ENCODE measurements around the gene PLS1.
A peak's percentile ranks its signal among the peaks of the same experiment; 100 is the strongest.
"Not testable (repeated sequence)": the region's sequence is repeated elsewhere in the genome, so short reads cannot be mapped to it uniquely, and the experiment has no call there.

Gene PLS1

DNA sequence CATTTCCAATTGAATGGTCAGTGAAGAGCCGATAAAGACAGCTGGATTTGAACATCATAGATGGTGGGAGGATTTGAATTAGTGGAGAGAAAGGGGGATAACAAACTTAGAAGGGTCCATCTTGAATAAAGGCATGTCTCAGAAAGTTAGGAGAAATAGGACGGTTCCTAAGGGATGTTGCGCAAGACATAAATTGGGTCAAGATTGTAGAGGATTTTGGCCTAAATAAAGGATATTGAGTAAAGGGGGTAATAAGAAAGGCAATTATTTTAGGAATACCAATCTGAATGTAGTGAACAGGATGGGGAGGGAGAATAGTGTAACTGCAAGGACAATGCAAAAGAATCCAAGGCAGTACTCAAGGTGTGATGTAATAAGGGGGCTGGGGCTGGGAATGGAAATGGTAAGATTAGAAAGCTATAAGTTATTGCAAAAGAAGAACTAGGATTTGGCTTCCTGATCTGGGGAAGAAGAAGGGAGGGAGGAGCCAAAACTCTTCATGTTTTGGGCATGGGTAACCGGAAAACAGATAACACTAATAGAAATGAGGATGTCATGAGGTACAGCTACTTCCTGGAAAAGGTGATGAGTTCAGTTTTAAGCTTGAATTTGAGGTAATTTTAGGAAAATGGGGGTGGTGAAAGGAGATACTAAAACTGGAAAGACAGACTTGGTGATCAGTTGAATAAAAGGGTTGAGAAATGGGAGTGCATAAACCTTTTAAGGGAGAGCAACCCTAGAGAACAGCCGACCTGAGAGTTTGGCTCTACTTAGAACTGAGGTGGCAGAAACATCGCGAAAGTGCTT, 110.3 kb downstream of the PLS1 start:
- no peak for DNase-seq

- DNase-seq, result no peak
Observed at GRCh38 chr3:142709207-142709606, 113.0 kb downstream of the PLS1 start.

DNA sequence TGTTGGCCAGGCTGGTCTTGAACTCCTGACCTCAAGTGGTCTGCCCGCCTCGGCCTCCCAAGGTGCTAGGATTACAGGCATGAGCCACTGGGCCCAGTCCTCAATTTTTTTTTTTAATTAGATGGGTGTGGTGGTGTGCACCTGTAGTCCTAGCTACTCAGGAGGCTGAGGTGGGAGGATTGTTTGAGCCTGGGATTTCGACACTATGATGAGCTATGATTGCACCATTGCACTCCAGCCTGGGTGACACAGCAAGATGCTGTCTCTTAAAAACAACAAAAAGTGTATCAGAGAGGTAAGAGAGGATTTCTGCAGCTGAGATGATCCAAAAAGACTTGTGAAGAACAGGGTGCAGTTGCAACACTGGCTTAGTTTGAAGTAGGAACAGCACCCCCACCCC, 118.7 kb downstream of the PLS1 start:
- DNase-seq, result not testable (repeated sequence)

DNA sequence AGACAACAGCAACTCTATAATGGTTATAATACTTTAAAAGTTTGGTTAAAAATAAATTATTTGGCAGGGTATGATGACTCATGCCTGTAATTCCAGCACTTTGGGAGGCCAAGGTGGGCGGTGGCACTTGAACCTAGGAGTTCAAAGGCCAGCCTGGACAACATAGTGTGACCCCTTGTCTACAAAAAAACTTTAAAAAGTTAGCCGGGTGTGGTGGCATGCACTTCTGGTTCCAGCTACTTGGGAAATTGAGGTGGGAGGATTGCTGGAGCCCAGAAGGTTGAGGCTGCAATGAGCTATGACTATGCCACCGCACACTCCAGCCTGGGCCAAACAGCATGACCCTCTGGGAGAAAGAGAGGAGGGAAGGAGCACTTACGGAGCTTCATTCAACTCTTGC, 119.9 kb downstream of the PLS1 start:
- no peak for DNase-seq

DNA sequence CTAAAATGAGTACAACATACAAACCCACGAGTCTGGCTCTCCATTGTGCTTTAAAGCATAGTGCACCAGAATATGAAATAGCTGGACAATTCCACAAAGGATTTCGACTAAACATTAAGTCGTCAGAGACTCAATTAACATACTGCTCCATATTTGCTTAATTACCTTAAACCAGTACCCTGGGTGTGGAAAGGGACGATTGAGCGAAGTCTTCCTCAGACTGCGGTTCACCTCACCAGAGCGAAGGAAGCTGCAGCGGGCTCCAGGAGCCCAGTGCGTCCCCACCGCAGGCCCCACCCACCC, 127.4 kb downstream of the PLS1 start:
- DNase-seq, result no peak

DNA sequence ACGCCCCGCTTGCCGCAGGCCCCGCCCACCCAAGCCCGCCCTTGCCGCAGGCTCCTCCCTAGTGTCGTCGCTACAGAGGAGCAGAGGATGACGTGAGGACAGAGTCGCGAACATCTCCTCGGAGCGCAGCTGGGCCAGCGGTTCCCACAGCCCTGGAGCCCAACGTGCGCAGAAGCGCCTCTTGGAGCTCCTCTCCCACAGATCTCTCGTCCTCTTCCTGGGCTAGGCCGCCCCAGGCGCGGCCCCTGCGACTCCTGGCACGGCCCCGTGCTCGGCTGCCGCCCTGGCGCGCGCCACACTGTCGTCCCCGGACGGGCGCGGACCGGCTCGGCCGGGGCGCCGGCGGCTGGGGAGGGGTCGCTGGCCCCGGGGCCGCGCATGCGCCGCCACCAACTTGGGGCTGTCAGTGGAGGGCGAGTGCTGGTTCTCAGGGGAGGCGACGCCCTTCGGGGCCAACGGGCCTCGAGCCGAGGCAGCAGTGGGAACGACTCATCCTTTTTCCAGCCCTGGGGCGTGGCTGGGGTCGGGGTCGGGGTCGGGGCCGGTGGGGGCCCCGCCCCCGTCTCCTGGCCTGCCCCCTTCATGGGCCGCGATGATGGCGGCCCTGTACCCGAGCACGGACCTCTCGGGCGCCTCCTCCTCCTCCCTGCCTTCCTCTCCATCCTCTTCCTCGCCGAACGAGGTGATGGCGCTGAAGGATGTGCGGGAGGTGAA, 127.9 kb downstream of the PLS1 start, which contains the start of gene TRPC1:
TSS of gene TRPC1 (plus strand) at position 67 of the 714 bp plus-strand sequence. CDS start at position 593, 526 bp downstream.
- peak; percentile 95 for DNase-seq

DNA sequence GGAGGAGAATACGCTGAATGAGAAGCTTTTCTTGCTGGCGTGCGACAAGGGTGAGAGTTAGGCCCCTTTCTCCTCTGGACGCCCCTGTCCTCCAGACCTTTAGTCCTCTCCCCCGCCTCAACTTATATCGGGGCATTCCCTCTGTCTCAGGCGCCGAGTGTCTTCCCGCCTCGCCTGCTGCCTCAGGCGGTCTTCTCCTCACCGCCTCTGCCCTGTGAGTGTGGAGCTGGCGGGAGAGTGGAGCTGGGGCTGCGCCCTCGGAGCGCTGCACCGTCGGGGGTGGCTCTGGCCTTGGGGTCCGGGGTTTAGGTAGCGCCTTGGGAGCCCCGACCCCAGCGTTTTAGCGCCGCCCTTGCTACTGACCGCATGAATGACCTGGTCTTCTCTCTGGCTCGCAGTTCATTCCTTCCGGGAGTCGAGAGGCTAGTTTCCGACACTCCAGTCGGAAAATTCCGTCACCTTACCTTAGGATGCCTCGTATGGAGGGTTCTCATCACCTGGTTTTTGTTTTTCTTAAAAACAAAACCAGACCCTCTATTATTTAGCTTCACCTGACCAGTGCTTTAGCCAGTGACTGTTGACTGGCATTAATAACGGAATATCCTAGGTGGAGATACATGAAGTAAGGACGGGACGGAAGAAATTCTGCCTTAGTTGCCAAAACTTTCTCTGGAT, 128.6 kb downstream of the PLS1 start:
- peak; percentile 79 for DNase-seq

DNA sequence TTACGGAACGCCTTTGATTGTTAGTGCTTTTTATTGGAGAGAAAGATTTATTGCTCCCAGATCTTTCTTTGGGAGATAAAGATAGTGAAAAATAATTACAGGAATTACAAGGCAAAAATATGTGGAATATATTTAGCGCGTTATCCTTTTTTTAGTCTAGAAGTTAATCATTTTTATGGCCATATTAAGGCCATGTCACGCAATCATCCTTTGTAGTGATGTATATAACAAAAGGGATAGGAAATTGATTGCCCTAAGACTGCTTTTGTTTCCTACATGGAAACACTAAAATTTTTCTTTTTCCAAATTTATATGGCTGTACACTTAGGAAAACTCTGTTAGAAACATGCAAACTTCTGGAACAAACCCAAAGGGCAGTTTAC, 129.2 kb downstream of the PLS1 start:
- no peak for DNase-seq

DNA sequence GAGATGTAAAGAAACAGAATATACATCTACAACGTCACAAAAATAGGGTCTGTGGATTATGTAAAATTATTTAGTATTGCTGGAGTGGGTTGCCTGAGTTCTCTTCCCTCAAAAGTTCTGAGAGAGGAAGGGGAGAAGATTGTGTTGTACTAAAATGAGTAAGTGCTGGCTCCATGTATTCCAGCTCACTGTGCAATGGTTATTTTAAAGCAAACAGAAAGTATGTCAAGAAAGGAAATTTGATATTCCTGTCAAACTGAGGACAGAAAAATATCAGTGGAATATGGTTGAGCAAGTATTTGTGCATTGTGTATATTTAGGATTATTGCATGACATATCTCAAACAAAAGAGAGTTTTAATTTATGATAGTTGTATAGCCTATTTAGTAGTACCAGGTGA, 129.8 kb downstream of the PLS1 start:
- no peak for DNase-seq

- DNase-seq, result no peak
Observed at GRCh38 chr3:142732066-142732465, 135.9 kb downstream of the PLS1 start.

- DNase-seq, result no peak
Observed at GRCh38 chr3:142734834-142735233, 138.6 kb downstream of the PLS1 start.

GRCh38 chr3:142735462-142735861, 139.3 kb downstream of the PLS1 start:
- DNase-seq, result peak; percentile 97

GRCh38 chr3:142738396-142738795, 142.2 kb downstream of the PLS1 start:
- DNase-seq, result no peak

DNA sequence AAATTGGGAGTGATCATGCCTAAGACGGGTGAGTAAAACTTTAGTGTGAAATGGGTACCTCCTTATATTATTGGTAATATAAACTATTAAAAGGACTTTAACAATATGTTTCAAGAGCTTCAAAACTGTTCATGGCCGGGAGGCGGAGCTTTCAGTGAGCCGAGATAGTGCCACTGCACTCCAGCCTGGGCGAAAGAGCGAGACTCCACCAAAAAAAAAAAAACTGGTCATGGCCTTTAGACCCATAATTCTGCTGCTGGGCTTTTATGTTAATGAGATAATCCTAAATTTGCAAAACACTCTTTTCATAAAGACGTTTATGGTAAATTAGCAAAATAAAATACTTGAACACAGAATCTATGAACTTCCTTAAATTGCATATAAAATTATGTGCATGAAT, 150.5 kb downstream of the PLS1 start:
- no peak for DNase-seq

GRCh38 chr3:142750531-142750930, 154.3 kb downstream of the PLS1 start:
- not testable (repeated sequence) for DNase-seq

DNA sequence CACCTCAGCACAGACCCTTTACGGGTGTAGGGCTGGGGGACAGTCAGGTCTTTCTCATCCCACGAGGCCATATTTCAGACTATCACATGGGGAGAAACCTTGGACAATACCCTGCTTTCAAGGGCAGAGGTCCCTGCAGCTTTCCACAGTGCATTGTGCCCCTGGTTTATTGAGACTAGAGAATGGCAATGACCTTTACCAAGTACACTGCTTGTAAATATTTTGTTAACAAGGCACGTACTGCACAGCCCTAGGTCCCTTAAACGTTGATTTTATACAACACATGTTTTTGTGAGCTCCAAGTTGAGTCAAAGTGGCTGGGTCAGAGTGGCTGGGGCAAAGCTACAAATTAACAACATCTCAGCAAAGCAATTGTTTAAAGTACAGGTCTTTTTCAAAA, 156.4 kb downstream of the PLS1 start:
- not testable (repeated sequence) for DNase-seq

DNA sequence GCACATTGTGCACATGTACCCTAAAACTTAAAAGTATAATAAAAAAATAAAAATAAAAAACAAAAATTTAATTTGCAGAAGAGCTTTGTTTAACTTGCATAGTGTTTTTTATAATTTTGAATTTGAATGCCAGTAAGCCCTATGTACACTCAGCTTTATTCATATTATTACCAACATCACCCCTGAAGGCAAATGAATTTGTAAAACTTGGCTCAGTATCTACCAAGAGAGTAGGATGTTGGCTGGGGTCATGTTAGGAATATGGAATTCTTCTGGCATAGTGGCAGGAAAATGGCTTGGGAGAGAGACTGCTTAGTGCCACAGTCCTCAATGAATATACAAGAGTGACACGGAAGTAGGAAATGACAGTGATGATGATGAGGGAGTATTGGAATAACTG, 158.3 kb downstream of the PLS1 start:
- DNase-seq, result no peak
